Colon (tissue), 2 donors: ENCODE results near the gene ACTR2.
"Not testable (repeated sequence)": the region's sequence is repeated elsewhere in the genome, so short reads cannot be mapped to it uniquely, and the experiment has no call there.

Experiments used
- FAIRE-seq: peaks from 2 replicates; lab custom pipeline; 2012; peaks lifted over from hg19 to GRCh38; lab: Jason Lieb, UNC
- donor health status: control.
- donor health status: control.

Gene ACTR2

GRCh38 chr2:65314801-65315441, 87.3 kb downstream of the ACTR2 start:
- no peak for FAIRE-seq

DNA sequence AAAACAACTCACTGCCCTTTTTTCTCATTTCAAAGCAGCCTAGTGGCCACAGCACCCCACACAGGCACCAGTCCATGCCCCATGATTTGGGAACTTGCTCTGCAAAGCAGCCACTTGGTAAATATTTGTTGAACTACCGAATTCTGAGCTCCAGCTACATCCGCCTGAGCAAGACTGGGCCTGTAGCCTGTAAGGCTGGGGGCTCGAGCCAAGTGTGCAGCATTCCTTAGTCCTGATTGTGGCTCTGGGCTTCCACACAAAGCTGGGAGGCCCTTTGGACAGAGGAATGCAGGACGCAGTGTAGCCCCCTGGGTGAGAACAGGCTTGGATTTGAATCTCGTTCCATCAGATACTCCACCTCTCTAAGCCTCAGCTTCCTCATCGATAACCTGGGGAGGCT, 88.4 kb downstream of the ACTR2 start:
- FAIRE-seq: no peak

- FAIRE-seq: not testable (repeated sequence)
Measured at GRCh38 chr2:65317351-65317750, 89.7 kb downstream of the ACTR2 start.

DNA sequence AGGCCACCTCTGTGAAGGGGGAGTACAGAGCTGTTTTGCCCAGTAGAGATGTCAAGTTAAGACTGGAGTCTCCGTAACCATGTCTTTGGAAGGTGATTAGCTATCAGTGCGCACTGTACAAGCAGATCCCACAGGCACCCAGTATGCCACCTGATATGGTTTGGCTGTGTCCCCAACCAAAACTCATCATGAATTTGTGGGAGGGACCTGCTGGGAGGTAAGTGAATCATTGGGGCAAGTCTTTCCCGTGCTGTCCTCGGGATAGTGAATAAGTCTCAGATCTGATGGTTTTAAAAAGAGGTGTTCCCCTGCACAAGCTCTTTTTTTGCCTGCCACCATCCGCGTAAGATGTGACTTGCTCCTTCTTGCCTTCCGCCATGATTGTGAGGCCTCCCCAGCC, 90.2 kb downstream of the ACTR2 start:
- FAIRE-seq: no peak

- no peak for FAIRE-seq
Measured at GRCh38 chr2:65319072-65319673, 91.5 kb downstream of the ACTR2 start.

GRCh38 chr2:65319674-65320041, 92.0 kb downstream of the ACTR2 start:
- no peak for FAIRE-seq

DNA sequence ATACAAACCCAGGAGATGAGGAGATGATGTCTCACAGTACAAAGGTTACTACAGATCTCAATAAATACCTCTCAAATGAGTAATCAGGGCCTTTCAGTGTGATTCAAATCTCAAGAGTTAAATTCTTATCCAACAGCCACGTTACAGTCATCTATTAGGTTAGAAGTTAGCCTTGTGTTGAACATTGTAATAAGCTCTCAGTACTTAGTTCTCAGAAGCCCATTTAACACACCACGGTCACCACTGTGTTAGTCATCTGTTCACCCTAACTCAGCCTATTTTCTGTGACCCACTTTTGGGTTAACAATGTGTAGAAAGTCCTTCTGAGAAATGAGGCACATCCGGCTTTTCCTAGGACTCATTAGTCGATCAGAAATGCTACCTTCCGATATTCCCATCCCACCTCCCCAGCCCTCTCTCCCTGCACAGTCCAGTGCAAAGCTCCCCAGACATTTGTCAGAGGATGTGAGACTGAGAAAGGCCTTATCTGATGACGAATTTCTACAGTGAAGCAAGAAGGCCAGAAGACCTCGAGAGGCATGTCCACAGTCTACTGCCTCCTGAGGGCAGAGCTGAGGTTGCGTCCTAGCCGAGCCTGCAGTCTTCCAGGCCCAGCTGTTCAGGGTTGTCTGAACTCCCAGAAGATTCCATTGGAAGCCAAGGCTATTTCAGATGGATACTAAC, 92.6 kb downstream of the ACTR2 start:
- FAIRE-seq: no peak
